Putamen (tissue), 1 donor: ENCODE data around the gene IDI2.

Experiments used
- DNase-seq: peaks from one replicate; pipeline ENCODE4 v3.0.0-alpha.2; 2016; ENCODE audit warnings: low spot score

IDI2 gene

GRCh38 chr10:980468-981093 is 45.1 kb downstream of the IDI2 start:
- DNase-seq = no peak

DNA sequence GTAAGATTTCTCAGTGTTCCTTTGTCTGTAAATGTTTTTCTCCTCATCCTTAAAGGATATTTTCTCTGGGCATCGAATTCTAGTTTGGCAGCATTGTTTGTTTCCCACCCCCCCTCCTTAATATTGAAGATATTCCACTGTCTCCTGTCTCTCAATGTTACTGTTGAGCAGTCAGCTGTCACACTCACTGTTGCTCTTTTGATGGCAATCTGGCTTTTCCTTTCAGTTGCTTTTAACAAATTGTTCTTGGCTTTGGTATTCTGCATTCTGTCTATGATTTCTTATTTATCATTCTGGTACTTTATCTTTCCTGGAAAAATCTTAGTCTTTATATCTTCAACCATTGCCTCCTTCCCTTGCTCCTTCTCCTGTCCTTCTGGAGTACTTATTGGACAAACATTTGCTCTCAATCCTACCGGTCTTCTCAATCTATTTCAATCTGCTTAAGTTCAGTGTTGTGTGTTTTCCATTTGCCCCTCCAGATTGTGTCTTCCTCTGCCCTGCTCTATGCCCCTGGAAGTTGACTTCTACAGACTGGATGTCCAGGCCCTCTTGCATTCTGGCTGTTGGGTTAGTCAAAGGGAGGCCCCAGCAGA is 46.7 kb downstream of the IDI2 start:
- DNase-seq = no peak

- DNase-seq = no peak
Measured at GRCh38 chr10:976316-976715, 49.3 kb downstream of the IDI2 start.

DNA sequence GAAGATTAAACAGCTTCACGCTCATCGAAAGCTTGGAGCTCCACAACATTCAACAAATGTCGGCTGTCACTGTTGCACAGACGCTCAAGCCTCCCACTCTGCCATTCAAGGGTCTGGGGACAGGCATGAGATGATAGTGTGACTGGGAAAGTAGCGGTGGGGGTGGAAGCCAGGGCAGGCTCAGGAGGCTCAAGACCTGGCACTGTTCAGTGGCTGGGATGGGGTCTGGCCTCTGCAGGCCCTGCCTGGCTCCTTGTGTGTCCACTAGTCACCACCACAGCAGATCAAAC is 50.9 kb downstream of the IDI2 start:
- no peak for DNase-seq

DNA sequence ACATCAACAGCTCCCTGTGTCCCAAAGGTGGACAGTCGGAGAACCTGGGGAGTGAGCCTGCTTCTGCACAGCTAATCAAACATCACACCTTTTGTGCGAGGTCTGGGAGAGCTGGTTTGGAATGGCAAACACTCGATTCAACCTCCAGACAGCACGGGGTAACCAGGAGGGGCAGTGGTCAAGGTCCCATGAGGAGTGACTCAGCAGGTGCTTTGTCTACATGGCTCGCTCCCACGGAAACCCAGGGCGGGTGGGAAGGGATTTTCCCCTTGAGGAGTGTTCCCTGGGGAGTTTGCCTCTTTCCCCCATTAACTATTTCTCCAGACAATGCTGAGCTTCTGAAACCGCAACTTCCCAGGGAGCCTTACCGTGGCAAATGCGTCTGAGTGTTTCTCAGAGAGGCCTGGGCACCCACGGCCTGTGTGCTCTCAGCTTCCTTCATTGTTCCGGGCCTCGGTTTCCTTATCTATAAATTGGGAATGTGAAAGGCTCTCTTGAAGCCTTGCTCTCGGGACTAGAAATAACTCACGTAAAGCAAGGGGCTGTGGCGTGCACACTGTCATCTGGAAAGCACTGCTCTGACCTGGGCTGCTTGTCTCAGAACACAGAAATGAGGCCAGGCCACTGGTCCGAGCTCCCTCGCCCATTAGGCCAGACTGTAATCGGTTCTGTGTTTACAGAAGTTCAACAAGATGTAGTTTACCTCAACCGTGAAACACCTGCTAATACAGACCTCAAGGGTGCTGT is 51.4 kb downstream of the IDI2 start:
- DNase-seq = no peak

GRCh38 chr10:972763-973162 is 52.9 kb downstream of the IDI2 start:
- DNase-seq = no peak

- no peak for DNase-seq
Measured at GRCh38 chr10:971613-972012, 54.0 kb downstream of the IDI2 start.

- no peak for DNase-seq
Measured at GRCh38 chr10:971150-971542, 54.5 kb downstream of the IDI2 start.

DNA sequence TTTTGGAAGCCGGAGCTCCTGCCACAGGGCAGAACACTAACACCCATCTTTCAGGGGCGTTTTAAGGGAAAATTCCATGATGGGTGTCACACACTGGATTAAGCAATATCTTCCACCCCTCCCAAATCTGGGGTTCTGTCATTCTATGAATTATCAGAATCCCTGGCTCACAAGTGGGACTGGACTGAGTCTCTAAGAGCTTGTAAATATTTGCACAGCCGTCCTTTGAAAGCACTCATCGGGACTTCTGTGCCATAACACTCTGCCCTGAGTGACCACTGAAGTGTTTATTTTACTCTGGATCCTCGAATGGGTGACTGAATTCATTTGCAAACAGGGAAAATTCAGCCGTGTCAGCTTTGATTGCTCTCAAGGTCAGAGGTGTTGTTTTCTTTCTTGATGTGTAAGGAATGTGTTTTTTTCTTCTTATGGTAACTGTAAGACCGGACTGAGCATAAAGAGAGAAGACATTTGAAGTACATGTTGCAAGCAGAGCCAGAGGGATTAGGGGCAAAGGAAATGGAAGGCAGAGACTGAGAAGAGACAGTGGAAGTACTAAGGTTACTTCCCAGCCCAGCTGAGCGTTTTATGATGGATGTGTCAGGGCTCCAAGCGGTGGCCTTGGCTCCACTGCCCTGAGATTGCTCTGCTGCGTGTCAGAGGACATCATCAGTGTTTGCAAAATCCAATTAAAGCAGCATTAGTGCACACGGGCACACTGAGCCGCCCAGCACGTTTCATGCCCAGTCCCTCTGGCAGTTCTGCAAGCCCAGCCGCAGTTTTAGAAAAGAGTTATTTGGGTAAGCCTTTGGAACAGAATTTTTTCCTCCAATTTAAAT is 55.1 kb downstream of the IDI2 start:
- no peak for DNase-seq

GRCh38 chr10:969473-970150 is 56.0 kb downstream of the IDI2 start:
- DNase-seq = no peak
